GM19467 (cell line): ENCODE measurements around the gene SLC25A26.

ENCODE experiments used
- ATAC-seq: cut with Tn5 transposase; IDR thresholded peaks from one replicate; pipeline ENCODE4 v1.9.1; 2021; ENCODE audit warnings: mild to moderate bottlenecking, moderate library complexity; ENCODE audit not compliant: unreplicated experiment

The SLC25A26 gene

DNA sequence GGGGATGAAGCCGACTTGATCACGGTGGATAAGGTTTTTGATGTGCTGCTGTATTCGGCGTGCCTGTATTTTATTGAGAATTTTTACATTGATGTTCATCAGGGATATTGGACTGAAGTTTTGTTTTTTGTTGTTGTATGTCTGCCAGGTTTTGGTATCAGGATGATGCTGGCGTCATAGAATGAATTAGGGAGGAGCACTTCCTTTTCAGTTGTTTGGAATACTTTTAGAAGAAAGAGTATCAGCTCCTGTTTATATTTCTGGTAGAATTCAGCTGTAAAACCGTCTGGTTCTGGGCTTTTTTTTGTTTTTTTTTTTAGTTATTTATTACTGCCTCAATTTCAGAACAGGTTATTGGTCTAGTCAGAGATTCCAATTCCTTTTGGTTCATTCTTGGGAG is 93.7 kb downstream of the SLC25A26 start:
- no peak for ATAC-seq

DNA sequence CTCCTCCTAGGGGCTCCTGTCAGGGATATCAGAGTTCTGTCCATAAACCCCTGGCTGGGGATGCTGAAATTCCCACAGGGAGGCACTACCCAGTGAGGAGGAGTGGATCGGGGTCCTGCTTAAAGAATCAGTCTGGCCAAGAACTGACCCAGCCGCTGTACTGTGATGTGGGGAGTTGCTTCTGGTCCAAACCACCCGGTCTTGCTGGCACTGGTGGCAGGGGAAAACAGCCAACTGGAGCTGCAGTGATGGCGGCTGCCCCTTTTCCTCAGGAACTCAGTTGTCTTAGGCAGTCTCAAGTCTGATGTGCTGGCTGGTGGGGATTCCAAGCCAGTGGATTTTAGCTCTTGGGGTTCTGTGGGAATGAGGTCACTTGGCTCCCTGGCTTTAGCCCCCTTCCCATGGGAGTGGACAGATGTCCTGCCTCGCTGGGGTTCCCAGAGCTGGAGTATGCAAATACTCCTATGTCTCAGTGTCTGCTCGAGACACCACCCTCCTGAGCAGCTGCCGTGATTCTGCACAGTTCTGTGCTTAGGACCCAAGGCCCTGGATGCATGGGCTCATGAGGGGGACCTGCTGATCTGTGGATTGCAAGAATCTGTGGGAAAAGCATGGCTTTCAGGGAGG is 97.1 kb downstream of the SLC25A26 start:
- no peak for ATAC-seq

DNA sequence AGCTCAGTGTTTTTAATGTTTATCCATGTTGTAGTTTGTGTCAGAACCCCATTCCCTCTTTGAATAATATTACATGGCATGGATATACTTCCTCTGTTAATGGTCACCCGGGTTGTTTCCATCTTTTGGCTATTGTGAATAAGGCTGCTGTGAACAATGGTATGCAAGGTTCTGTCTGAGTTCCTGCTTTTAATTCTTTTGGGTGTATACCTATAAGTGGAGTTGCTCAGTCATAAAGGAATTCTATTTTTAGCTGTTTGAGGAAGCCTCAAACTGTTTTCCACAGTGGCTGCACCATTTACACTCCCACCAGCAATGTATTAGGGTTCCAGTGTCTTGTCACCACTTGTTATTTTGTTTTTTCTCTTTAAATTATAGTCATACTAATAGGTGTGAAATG is 99.6 kb downstream of the SLC25A26 start:
- ATAC-seq, result no peak

DNA sequence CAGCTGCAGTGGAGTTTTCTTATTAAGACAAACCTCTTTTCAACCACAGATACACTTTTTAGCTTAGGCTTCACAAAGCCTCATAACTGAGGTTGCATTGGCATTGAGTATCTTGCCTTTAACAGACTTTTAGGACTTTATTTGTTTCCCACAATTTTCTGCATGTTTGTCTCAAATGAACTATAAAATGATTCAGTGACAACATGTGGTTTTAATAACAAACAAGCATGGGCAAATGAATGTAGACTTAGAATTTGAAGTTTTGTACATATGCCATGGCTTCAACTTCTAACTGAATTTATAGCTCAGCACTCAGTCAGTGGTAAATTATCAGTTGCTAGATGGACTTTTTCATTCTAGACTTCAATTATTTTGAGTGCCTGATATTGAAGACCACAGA is 101.6 kb downstream of the SLC25A26 start:
- ATAC-seq, result no peak

DNA sequence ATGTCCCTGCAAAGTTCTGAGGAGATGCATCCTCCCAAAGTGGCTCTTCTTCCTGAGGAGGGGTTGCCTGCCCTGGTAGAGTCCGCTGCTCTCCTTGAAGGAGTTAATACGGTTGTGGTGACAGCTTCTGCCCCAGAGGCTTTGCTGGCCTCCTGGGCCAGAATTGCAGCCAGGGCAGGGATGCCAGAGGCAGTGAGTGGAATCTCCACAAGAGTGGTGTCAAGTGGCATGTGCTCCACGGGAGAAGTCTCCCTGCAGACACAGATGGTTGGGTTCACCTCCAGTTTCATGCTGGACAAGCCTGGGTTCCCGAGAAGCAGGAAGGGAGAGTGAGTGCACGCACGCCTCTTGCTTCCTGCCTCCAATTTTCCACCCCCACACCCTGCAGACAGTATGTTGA is 105.5 kb downstream of the SLC25A26 start:
- ATAC-seq, result no peak

DNA sequence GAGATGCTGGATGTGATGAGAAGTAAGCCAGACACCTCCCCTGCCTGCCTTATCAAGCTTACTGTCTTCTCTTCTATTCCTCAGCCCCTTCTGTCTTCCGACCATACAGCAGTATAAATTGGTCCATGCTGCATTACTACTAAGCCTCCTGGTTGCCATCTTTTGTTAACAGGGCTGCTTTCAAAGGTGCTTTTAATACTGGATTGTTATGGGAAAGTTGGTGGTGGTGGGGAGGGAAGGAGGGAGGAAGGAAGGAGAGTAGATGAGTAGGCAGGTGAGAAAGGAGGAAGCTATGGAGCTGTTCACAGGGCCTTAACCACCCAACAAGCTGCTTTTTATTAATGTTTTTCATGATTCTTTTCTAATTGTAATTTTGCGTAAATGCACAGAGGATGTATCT is 114.9 kb downstream of the SLC25A26 start:
- no peak for ATAC-seq

DNA sequence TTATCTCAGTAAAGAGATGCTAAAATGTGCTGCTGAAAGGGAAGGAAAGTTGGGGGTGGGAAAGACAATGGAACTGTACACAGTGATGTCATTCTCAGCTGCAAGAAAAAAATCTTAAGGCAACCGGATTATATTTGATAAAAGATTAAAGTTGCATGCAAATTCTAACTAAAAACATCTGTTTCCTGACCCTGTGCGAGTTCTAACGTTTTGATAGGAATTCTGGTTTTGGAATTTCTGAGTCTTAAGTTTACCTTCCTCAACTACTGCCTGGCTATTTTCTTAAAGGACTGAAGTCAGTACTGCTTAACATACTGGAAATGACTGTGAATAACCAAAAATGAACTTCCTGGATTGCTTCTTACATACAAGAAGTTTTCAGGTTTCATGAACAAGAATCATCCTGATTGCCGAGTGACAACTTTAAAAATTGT is 115.5 kb downstream of the SLC25A26 start:
- ATAC-seq, result no peak

DNA sequence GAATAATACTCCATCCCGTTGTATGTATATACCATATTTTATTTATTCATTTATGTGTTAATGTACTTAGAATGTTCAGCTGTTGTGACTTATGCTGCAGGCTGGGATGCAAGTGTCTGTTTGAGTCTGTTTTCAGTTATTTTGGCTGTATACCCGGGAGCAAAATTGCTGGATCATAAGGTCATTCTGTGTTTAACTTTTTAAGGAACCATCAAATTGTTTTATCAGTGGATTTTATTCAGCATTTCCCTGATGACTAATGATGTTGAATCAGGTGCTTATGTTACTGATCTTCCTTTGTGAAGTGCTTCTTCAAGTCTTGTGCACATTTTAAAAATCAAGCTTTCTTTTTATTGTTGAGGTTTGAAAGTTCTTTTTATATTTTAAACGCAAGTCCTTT is 118.1 kb downstream of the SLC25A26 start:
- no peak for ATAC-seq

DNA sequence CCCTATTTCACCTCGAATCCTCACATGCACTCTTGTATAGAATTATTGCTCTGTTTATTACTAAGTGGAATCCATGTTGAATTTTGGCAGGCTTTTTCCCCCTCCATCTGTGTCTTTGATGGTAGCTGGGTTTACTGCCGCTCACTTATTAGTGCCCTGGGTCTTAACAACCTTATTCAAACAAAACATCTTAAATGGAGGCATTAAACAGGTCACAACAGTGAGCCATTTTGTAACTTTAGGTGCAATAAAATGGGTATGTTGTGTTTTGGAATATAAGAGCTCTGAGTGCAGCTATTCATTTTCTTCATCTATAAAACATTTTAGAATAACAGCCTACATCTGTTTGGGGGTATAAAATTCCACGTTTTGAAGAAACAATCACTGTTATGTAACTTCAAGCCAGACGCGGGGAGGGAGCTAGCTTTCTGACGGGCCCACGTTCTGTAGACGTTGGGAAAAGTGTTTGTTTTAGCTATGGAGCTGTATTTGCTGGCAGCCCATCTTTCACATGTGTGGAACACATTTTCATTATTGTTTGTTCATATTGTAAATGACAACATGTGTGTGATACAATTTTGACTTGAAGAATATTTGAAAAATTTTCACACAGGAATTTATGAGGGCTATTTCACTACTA is 122.0 kb downstream of the SLC25A26 start:
- no peak for ATAC-seq

DNA sequence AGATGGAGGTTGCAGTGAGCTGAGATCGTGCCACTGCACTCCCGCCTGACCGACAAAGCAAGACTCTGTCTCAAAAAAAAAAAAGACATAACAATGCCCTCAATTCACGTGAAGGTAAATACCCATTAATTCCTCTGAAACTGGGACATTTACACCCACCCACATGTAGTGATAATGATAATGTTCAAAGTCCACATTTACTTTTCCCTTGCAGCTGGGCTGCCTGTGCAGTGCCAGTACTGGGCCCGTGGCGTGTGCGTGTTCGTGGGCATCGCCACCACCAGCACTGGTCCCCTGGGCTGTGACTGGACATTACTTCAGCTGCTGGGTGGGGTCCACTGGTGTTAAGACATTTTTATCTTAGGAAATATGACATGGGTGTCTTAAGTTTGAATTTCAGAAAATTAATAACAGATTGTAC is 123.6 kb downstream of the SLC25A26 start:
- ATAC-seq, result no peak

DNA sequence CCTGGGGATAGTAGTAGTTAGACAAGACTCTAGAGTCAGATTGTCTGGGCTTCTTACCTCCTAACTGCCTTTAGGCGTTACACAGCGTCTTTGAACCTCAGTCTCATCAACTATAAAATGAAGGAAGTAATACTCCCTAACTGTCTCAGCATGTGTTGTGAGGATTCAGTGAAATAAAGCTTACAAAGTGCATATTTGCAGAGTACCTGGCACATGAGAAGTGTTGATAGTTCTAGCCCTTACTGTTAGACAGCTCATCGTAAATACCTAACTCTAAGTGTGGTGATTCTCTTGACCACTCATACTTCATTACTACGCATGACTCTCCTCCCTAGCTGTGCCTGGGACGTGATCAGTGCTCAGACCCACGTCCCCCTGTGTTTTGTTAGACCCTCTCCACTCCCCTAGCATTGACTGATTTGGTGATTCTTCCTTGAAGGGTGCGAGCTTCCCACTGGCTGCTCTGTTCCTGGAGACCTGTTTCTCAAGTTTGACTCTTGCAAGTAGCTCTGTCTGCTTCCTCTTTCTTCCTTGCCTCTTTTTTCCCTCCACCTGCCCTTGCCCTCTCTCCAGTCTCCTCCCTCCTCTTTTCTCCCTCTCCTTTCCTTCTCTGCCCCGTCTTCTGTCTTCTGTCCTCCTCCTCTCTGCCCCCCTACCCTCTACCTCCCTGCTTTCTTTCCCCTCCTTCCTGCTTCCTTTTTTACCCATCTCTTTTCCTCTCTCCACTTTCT is 124.2 kb downstream of the SLC25A26 start:
- no peak for ATAC-seq

DNA sequence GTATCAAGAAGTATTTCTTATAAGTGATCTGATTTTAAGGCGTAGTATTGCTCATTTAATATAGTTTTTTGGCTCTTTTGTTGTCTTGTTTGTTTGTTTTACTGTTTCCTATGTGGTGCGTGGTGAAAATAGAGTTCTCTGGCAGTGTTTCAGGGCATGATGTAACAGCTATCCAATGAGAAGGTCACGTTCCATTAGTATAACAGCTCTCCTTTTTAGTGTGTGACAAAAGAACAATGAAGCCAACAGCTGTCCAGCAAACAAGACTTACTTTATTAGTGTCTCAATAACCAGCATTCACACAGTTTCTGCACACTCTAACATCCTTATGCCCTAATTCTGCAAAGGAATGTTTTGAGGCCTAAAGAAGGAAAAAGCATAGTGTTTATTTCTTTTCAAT is 127.9 kb downstream of the SLC25A26 start:
- ATAC-seq, result no peak

DNA sequence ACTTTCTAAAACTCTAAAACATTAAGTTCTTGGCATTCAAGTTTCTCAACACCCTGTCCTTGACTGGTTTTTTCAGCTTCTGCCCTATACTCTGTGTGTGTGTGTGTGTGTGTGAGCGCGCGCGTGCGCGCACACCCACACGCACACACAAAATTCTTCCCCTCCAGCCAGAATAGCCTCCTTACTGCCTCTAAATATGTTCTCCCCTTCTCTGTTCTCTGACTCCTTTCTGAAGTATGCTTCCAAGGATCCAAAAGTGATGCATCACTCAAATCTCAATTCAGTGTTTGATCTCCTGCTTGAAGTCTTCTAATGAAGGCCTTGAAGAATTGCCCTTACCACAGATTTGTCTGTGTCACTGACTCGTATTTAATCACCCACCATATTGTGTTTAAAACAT is 129.8 kb downstream of the SLC25A26 start:
- no peak for ATAC-seq

DNA sequence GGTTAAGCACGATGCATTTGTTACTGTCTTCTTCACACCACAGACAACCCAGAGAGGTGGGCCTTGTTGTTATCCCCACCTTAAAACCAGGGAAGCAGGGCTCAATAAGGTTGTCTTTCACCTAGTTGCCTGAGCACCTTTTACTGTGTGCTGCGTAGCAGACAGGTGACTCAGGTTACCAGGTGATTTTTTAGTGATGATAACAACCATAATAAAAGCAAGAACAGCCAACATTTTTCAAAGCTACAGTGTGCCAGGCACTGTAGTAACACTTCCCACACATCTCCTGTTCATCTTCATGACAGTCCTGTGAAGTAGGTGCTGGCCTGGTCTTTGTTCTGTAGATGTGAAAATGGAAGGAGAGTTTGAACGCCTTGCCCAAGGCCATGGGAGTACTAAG is 132.2 kb downstream of the SLC25A26 start:
- no peak for ATAC-seq

DNA sequence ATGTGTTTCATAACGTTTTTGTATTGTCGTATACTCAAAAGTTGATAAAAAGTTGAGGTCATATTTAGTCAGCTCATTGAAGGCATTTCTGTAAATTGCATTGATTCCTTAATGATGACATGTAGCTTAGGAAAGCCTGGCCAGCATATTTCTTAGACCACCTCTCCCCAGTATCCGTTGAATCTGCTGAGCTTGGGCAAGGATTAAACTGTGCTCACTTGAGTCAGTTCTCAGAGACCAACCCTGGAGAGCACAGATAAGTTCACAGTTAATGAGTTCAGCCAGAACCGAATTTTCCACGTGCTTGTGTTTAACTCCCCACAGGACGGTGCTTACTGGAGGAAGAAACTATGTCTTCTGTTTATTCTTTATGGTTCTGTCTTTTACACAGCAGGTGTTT is 132.7 kb downstream of the SLC25A26 start:
- ATAC-seq, result no peak

DNA sequence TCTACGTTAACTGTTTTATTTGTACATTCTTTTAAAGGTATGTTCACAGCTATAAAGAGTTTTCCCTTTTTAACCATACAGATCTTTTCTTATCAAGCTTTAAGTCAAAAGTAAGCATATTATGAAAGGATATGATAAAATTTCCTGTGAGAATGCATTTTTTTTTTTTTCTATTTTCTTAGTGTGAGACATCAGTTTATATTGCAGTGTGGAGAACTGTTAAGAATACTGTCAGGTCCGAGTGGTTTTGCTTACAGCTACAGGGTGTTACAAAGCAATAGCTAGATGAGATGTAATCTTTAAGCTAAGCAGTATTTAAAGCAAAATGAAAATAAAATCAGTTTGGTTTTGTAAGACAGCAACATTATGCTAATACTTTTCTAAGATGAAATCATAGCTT is 133.2 kb downstream of the SLC25A26 start:
- no peak for ATAC-seq

DNA sequence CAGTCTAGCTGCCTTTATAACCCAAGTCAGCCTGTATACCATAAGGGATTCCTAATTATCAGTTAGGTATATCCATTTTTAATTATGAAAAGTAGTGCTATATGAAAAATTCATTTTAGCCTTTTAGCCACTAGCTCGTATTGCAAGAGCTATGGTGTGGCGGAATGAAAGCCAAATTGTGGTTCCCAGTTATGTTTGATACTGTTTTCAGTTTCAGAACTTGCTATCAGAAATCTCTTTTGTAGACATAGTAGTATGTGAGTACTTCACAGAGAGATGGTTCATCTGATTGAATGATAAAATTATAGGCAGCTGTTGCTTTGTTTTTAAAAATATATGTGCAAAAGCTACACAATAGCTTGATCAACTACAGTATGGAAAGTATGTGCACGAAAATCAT is 134.6 kb downstream of the SLC25A26 start:
- ATAC-seq, result no peak

DNA sequence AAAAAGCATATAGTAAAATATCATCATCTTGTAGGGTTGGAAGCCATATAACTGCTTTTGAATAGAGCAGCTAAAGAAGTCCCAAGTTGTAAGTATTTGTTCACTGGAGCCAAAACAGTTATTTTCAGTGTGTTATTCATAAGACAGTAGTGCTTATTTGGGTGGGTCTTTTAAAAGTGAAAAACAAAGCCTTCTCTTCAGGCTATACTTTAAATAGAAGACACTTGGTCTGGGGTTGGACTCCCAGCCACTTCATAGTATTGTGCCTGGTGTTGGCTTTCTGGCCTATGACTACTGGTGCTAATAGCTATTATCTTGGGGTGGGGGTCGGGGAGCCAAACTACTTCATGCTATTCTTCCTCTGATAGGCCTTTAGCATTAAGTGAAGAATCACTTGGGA is 135.2 kb downstream of the SLC25A26 start:
- no peak for ATAC-seq

DNA sequence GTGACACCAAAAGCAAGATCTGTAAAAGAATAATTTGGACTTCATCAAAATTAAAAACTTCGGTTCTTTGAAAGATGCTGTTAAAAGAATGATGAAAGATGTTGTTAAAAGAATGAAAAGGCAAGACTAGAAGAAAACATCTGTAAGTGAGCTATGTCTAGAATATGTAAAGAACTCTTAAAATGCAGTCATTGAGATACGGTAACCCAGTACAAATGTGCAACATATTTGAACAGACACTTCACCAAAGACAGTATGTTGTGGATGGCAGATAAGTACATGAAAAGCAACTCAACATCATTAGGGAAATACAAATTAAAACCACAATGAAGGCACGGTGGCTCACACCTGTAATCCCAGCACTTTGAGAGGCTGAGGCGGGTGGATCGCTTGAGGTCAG is 140.6 kb downstream of the SLC25A26 start:
- ATAC-seq, result no peak

DNA sequence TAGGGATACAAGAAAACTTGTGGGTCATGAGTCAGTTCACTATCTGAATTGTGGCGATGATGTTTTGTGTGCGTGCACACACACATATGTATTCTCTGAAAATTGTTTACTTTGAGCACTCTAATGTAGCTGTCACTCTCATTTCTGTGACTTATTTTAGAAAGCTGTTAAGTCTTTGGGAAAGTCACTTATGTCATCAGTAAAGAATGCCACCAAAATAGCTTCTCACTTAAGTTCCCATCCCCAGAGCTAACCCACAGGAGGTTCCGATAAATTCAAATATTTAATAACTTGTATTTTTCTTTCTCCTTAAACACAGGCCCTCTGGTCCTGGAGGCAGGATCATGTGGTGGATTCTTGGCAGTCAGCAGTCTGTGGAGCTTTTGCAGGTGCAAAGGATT is 141.7 kb downstream of the SLC25A26 start:
- no peak for ATAC-seq

DNA sequence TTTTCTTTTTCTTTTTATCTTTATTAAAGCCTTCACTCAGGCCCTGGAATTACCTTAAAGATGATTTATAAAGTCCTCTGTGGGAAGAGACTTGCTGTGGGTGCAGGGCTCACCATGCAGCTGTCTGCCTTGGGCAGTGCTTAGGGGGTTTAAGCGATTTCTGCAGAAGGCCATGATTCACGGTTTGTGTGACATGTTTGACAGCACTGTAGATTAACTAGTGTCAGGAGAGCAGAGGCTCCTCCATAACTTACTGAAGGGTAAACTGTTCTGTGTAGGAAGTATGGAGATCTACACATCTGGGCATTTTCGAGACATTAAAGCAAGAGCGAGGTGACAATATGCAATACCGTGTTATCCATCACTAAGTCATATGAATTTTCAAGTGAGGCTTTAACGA is 142.3 kb downstream of the SLC25A26 start:
- no peak for ATAC-seq

DNA sequence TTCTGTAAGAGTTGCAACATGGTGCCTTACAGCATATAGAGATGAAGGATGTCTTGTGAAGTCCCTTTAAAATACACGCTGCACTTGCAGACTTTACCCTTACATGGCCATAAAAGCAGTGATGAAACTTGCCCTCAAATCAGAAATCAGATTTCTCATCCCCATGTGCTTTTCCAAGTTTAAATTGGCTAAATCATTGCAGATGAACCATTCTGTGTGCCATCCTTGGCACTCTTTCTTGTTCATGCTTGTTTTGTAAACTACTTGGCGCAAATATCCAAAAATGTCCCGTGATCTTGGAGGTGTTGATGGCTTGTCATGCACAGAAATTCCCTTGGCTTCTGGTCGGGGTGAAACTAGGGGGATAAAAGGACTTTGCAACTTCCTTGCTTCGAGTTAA is 144.3 kb downstream of the SLC25A26 start:
- ATAC-seq, result no peak
